ENCODE data around the gene ATP1A1. TPM values are rescaled to one million over a fixed set of nuclear protein-coding genes. Genes with fewer than 3 reads are reported as not detected.

The ATP1A1 gene
- total and polyA plus RNA-seq, 9 of the 15 experiments (the other 6 are each of a cell fraction or from before 2014, with no cell fraction given), result 99.3 to 513 (median 234) TPM

GRCh38 chr1:116373431-116374352, 648 bp downstream of the ATP1A1 start (continued):
- TF ChIP-seq EP400 (IDR thresholded peaks at IDR 0.05) (peak; percentile 22; the same call in 1 of the 2 replicates), ZNF766 (CRISPR knock-in tag; conservative IDR thresholded peaks at IDR 0.05) (0 out of 2 replicates have a peak, but pooled peaks have one; percentile 14), SIX5 (IDR thresholded peaks at IDR 0.05; ENCODE audit: borderline replicate concordance in 1 of 2, insufficient read depth in 1 of 2, low read depth in 1 of 2, low read length in 2 of 2) (no peak), RAD21 (CRISPR knock-in tag; conservative IDR thresholded peaks at IDR 0.05 in 1 of 2, IDR thresholded peaks at IDR 0.05 in 1 of 2) (no peak), MYC (IDR thresholded peaks at IDR 0.05; ENCODE audit: low read depth, low read length) (peak; percentile 32; the same call in 1 of the 2 replicates), MYC (CRISPR knock-in tag; IDR thresholded peaks at IDR 0.05; ENCODE audit: borderline replicate concordance, low read depth) (no peak), KDM5B (IDR thresholded peaks at IDR 0.05; ENCODE audit: insufficient replicate concordance, low read depth, low read length) (peak; percentile 42)
- TF ChIP-seq, protein P1, sequence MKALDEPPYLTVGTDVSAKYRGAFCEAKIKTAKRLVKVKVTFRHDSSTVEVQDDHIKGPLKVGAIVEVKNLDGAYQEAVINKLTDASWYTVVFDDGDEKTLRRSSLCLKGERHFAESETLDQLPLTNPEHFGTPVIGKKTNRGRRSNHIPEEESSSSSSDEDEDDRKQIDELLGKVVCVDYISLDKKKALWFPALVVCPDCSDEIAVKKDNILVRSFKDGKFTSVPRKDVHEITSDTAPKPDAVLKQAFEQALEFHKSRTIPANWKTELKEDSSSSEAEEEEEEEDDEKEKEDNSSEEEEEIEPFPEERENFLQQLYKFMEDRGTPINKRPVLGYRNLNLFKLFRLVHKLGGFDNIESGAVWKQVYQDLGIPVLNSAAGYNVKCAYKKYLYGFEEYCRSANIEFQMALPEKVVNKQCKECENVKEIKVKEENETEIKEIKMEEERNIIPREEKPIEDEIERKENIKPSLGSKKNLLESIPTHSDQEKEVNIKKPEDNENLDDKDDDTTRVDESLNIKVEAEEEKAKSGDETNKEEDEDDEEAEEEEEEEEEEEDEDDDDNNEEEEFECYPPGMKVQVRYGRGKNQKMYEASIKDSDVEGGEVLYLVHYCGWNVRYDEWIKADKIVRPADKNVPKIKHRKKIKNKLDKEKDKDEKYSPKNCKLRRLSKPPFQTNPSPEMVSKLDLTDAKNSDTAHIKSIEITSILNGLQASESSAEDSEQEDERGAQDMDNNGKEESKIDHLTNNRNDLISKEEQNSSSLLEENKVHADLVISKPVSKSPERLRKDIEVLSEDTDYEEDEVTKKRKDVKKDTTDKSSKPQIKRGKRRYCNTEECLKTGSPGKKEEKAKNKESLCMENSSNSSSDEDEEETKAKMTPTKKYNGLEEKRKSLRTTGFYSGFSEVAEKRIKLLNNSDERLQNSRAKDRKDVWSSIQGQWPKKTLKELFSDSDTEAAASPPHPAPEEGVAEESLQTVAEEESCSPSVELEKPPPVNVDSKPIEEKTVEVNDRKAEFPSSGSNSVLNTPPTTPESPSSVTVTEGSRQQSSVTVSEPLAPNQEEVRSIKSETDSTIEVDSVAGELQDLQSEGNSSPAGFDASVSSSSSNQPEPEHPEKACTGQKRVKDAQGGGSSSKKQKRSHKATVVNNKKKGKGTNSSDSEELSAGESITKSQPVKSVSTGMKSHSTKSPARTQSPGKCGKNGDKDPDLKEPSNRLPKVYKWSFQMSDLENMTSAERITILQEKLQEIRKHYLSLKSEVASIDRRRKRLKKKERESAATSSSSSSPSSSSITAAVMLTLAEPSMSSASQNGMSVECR (CRISPR knock-in tag; IDR thresholded peaks at IDR 0.05), result peak; percentile 27; the same call in 1 of the 2 replicates
- TF ChIP-seq, protein P2, sequence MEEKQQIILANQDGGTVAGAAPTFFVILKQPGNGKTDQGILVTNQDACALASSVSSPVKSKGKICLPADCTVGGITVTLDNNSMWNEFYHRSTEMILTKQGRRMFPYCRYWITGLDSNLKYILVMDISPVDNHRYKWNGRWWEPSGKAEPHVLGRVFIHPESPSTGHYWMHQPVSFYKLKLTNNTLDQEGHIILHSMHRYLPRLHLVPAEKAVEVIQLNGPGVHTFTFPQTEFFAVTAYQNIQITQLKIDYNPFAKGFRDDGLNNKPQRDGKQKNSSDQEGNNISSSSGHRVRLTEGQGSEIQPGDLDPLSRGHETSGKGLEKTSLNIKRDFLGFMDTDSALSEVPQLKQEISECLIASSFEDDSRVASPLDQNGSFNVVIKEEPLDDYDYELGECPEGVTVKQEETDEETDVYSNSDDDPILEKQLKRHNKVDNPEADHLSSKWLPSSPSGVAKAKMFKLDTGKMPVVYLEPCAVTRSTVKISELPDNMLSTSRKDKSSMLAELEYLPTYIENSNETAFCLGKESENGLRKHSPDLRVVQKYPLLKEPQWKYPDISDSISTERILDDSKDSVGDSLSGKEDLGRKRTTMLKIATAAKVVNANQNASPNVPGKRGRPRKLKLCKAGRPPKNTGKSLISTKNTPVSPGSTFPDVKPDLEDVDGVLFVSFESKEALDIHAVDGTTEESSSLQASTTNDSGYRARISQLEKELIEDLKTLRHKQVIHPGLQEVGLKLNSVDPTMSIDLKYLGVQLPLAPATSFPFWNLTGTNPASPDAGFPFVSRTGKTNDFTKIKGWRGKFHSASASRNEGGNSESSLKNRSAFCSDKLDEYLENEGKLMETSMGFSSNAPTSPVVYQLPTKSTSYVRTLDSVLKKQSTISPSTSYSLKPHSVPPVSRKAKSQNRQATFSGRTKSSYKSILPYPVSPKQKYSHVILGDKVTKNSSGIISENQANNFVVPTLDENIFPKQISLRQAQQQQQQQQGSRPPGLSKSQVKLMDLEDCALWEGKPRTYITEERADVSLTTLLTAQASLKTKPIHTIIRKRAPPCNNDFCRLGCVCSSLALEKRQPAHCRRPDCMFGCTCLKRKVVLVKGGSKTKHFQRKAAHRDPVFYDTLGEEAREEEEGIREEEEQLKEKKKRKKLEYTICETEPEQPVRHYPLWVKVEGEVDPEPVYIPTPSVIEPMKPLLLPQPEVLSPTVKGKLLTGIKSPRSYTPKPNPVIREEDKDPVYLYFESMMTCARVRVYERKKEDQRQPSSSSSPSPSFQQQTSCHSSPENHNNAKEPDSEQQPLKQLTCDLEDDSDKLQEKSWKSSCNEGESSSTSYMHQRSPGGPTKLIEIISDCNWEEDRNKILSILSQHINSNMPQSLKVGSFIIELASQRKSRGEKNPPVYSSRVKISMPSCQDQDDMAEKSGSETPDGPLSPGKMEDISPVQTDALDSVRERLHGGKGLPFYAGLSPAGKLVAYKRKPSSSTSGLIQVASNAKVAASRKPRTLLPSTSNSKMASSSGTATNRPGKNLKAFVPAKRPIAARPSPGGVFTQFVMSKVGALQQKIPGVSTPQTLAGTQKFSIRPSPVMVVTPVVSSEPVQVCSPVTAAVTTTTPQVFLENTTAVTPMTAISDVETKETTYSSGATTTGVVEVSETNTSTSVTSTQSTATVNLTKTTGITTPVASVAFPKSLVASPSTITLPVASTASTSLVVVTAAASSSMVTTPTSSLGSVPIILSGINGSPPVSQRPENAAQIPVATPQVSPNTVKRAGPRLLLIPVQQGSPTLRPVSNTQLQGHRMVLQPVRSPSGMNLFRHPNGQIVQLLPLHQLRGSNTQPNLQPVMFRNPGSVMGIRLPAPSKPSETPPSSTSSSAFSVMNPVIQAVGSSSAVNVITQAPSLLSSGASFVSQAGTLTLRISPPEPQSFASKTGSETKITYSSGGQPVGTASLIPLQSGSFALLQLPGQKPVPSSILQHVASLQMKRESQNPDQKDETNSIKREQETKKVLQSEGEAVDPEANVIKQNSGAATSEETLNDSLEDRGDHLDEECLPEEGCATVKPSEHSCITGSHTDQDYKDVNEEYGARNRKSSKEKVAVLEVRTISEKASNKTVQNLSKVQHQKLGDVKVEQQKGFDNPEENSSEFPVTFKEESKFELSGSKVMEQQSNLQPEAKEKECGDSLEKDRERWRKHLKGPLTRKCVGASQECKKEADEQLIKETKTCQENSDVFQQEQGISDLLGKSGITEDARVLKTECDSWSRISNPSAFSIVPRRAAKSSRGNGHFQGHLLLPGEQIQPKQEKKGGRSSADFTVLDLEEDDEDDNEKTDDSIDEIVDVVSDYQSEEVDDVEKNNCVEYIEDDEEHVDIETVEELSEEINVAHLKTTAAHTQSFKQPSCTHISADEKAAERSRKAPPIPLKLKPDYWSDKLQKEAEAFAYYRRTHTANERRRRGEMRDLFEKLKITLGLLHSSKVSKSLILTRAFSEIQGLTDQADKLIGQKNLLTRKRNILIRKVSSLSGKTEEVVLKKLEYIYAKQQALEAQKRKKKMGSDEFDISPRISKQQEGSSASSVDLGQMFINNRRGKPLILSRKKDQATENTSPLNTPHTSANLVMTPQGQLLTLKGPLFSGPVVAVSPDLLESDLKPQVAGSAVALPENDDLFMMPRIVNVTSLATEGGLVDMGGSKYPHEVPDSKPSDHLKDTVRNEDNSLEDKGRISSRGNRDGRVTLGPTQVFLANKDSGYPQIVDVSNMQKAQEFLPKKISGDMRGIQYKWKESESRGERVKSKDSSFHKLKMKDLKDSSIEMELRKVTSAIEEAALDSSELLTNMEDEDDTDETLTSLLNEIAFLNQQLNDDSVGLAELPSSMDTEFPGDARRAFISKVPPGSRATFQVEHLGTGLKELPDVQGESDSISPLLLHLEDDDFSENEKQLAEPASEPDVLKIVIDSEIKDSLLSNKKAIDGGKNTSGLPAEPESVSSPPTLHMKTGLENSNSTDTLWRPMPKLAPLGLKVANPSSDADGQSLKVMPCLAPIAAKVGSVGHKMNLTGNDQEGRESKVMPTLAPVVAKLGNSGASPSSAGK (IDR thresholded peaks at IDR 0.05), result peak; percentile 36
